ENCODE results near the gene ZBTB2.
"Not testable (repeated sequence)": the region's sequence is repeated elsewhere in the genome, so short reads cannot be mapped to it uniquely, and the experiment has no call there.

The ZBTB2 gene

GRCh38 chr6:151326116-151326825, 65.1 kb downstream of the ZBTB2 start:
- DNase-seq: no peak

GRCh38 chr6:151325075-151326050, 66.0 kb downstream of the ZBTB2 start:
- DNase-seq: peak; percentile 27

GRCh38 chr6:151324488-151324825, 66.9 kb downstream of the ZBTB2 start:
- DNase-seq: no peak

GRCh38 chr6:151323791-151324487, 67.4 kb downstream of the ZBTB2 start:
- peak; percentile 72 for DNase-seq

- DNase-seq: no peak
These were observed 68.8 kb downstream of the ZBTB2 start for GRCh38 chr6:151322570-151322969.

- DNase-seq: no peak
These were observed 69.9 kb downstream of the ZBTB2 start for GRCh38 chr6:151321438-151321837.

- DNase-seq: no peak
These were observed 71.2 kb downstream of the ZBTB2 start for GRCh38 chr6:151320140-151320539.

GRCh38 chr6:151317995-151318365, 73.4 kb downstream of the ZBTB2 start:
- DNase-seq: no peak

GRCh38 chr6:151317103-151317994, 74.0 kb downstream of the ZBTB2 start:
- DNase-seq: no peak

- DNase-seq: not testable (repeated sequence)
These were observed 75.7 kb downstream of the ZBTB2 start for GRCh38 chr6:151315661-151316060.

All from activated CD8-positive, alpha-beta memory T cell treated with anti-CD3 and anti-CD28 coated beads, Interleukin-2, amount 50 U/mL, for 4 hours (primary cell).